Measurements from ENCODE around the gene FYB1.

DNA sequence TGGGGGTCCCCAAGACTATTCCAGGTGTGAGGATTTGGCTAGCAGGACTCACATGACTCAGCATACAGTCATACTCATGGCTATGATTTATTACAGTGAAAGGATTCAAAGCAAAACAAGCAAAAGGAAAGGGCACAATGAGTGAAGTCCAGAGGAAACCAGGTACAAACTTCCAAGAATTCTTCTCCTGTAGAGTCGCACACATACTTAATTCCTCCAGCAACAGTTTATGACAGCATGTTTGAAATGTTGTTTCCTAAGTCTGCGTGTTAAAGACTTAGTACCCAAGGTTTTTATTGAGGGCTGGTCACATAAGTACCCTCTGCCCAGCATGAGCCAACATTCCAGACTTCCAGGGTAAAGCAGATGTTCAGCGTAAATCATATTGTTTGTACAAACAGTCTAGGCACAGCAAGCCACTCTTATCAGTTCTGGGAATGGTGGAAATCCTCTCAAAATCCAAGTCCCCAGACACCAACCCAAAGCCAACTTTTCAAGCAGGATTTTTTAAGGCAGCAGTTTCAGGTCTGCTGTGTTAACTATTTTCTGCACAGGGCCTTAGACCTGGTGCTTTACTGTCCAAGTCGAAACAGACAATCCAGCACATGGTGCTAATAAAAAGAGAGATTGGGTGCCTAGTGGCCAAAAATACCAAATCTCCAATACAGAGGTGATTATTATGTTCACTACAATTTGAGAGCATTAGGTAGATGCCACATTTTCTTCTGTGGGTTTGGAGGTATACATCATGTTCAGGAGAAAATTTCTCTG is 126.6 kb downstream of the FYB1 start:
- TF ChIP-seq CTCF (conservative IDR thresholded peaks at IDR 0.05; ENCODE audit: low read length): no peak
- no peak for TF ChIP-seq EZH2phosphoT487 (IDR thresholded peaks at IDR 0.05; ENCODE audit: borderline replicate concordance, low read depth, low read length)
